Ovary (tissue), 9 donors: Measurements from ENCODE around the gene CUL4A. TPM values are rescaled to one million over a fixed set of nuclear protein-coding genes. Genes with fewer than 3 reads are reported as not detected.
A peak's percentile ranks its signal among the peaks of the same experiment; 100 is the strongest.

Experiments used
- DNase-seq, 5 donors: peaks; one replicate each; pipeline ENCODE4 v3.0.0-alpha.2; 2019 to 2020
- H3K27ac ChIP-seq, 2 donors: fragments of 200-600 bp; one replicate each; pipeline versions ENCODE4 v1.5.1 to v1.8.0; 2019 to 2022
- H3K27me3 ChIP-seq: fragments of 200-600 bp; one replicate; pipeline ENCODE4 v1.8.0; 2022
- H3K36me3 ChIP-seq: fragments of 200-600 bp; sonication (generic); one replicate; pipeline ENCODE4 v1.5.1; 2019
- H3K4me1 ChIP-seq: one replicate; pipeline ENCODE4 v1.8.1; 2013; ENCODE audit warnings: mild to moderate bottlenecking, moderate library complexity; ENCODE audit not compliant: insufficient read depth
- H3K4me3 ChIP-seq: fragments of 200-600 bp; sonication (generic); one replicate; pipeline ENCODE4 v1.5.1; 2017
- H3K9me3 ChIP-seq, 2 donors: fragments of 200-600 bp in 1 of 2; sonication (generic) in 1 of 2; one replicate each; pipeline versions ENCODE4 v1.5.1 to v1.8.1; 2013 to 2019; ENCODE audit warnings: mild to moderate bottlenecking in 1 of 2, moderate library complexity in 1 of 2
- CTCF ChIP-seq, 3 donors: fragments of 450-650 bp in 2 of 3; fragments of 200-600 bp in 1 of 3; IDR thresholded peaks; one replicate each; pipeline versions ENCODE4 v1.5.1 to v1.8.0; 2016 to 2022; ENCODE audit warnings: antibody characterized with exemption in 3 of 3, mild to moderate bottlenecking in 1 of 3
- EP300 ChIP-seq: sonication (generic); formaldehyde crosslinking; IDR thresholded peaks from one replicate; pipeline ENCODE4 v1.6.1; 2017; ENCODE audit warnings: antibody characterized with exemption
- POLR2A ChIP-seq: fragments of 450-650 bp; IDR thresholded peaks from one replicate; pipeline ENCODE4 v1.6.1; 2017; ENCODE audit warnings: antibody characterized with exemption, mild to moderate bottlenecking, moderate library complexity
- WGBS, 3 donors: extraction: QIAGEN DNeasy Blood & Tissue Kit in 1 of 3; methylation state at CpG; one replicate each; pipeline versions ENCODE4 v1.1.5 to v1.1.7; 2013 to 2017; 5-methylcytosine and 5-hydroxymethylcytosine counted together
- intact Hi-C, 4 donors: fragments of 100-400 bp; cut with DNase I; formaldehyde crosslinking; loops; one replicate each; pipeline versions ENCODE4 v1.11.0 to v1.15.1; 2022 to 2023
- polyA plus RNA-seq, 2 donors: library from polyadenylated mRNA; stranded (reverse); fragments of 200-250 nt in 1 of 2; fragments of 350-450 nt in 1 of 2; fragmentation: Illumina TruSeq in 1 of 2; extraction: RNeasy Lipid Tissue Mini Kit (QIAGEN cat#74804) in 1 of 2; gene quantifications; one replicate each; pipeline ENCODE4 v1.2.3, GENCODE V29; 2013 to 2014
- total RNA-seq, 7 donors: library from RNA; depleted of rRNA in 2 of 7; stranded (reverse); fragments of >200 nt in 2 of 7; fragmentation: NEBNext Ultra II Directional in 3 of 7; extraction: Animal tissue kit (Norgen Biotek cat#: 25700) in 3 of 7; gene quantifications; one replicate each; pipeline versions ENCODE4 v1.1.0 to v1.2.4, GENCODE V29; 2016 to 2023
- donor health status: DM: no; HTN: no; CAD: no; lungs with moderate emphysema.
- donor health status: DM: no; HTN: no; CAD: no.
- donor health status: Bipolar disorder and iron deficiency.
- donor health status: DM: yes; HTN: yes; CAD: no.
- donor health status: DM: no; HTN: no; CAD: no.
- donor health status: DM: yes; HTN: yes; CAD: no.

The CUL4A gene
- total and polyA plus RNA-seq, 9 donors = 24.0 to 66.4 (median 43.5) TPM

- Histone ChIP-seq H3K4me3 (peak overlapping the region; percentile 95), H3K36me3 (no peaks in the 10 kb centered on the region), H3K27me3 (no peaks in the 10 kb centered on the region), H3K9me3 (no peaks in the 10 kb centered on the region), H3K4me1 (peaks cover 6% of the 10 kb centered on the region), H3K27ac (peak overlapping the region; percentile 40 to 52)
- WGBS, 3 donors = 0% methylated on average over 34 to 58 of the region's 58 CpGs
- intact Hi-C loops = loop anchor here in 1 of 4 donors (2.0 kb wide), 1 partner anchor 67 kb away; the partner anchor contains the start of gene GRTP1
- peak in 1 of 5 donors; percentile 27 for DNase-seq
- TF ChIP-seq POLR2A (no peak), CTCF (IDR thresholded peaks at IDR 0.05) (no peak), EP300 (no peak)
Measured at GRCh38 chr13:113297370-113298042, 88.1 kb downstream of the CUL4A start.

- DNase-seq = no peak
- Histone ChIP-seq H3K27ac (peak overlapping the region in 1 of 2 donors; percentile 52), H3K9me3 (no peaks in the 10 kb centered on the region), H3K4me3 (peak overlapping the region; percentile 95), H3K4me1 (peaks cover 6% of the 10 kb centered on the region), H3K36me3 (no peaks in the 10 kb centered on the region), H3K27me3 (no peaks in the 10 kb centered on the region)
- intact Hi-C loops = no loop called here
- 27 to 35% (median 29%) methylated on average over 19 of the region's 19 CpGs for WGBS, 3 donors
- TF ChIP-seq POLR2A (no peak), CTCF (IDR thresholded peaks at IDR 0.05) (no peak), EP300 (no peak)
Measured at GRCh38 chr13:113298043-113298945, 88.9 kb downstream of the CUL4A start.

- Histone ChIP-seq H3K27me3 (no peaks in the 10 kb centered on the region), H3K36me3 (no peaks in the 10 kb centered on the region), H3K4me3 (no peak overlapping the region), H3K27ac (no peak overlapping the region), H3K4me1 (peaks cover 7% of the 10 kb centered on the region), H3K9me3 (no peaks in the 10 kb centered on the region)
- TF ChIP-seq EP300 (no peak), CTCF (IDR thresholded peaks at IDR 0.05) (no peak), POLR2A (no peak)
- intact Hi-C loops = no loop called here
- DNase-seq = no peak
- WGBS, 3 donors = 83 to 87% (median 86%) methylated on average over 7 of the region's 7 CpGs
Measured at GRCh38 chr13:113299951-113300350, 90.5 kb downstream of the CUL4A start.

- peaks cover 2% of the 10 kb centered on the region for H3K4me1 ChIP-seq
- H3K36me3 ChIP-seq = no peaks in the 10 kb centered on the region
- H3K27me3 ChIP-seq = no peaks in the 10 kb centered on the region
- H3K4me3 ChIP-seq = no peak overlapping the region
- intact Hi-C loops = no loop called here
- H3K27ac ChIP-seq = no peak overlapping the region
- TF ChIP-seq CTCF (IDR thresholded peaks at IDR 0.05) (no peak), POLR2A (no peak), EP300 (no peak)
- no peak for DNase-seq
- WGBS, 3 donors = 87 to 91% (median 88%) methylated on average over 7 of the region's 7 CpGs
- H3K9me3 ChIP-seq = no peaks in the 10 kb centered on the region
Measured at GRCh38 chr13:113302986-113303385, 93.6 kb downstream of the CUL4A start.
